ENCODE measurements around the gene PRPS1.

PRPS1 gene

DNA sequence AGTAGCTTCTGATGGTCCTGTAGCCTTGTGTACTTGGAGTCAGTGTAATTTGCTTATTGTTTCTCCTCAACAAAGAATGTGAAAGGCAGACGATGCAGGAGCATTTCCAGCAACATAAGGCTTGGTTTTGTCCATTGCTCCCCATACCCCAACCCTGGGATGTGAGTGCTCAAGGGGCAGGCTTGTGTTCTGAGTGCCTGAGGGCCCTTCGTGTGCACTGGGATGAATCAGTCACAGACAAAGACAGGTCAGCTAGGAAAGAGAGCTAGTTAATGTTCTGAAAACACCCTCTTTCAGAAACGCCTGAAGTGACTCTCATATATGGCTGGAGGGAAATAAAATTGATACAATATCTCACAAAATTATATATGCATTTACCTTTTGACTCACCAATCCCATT, 59.1 kb downstream of the PRPS1 start:
- Histone ChIP-seq H3K27me3 (ENCODE audit: low read depth, low read length) (no peaks in the 10 kb centered on the region), H3K9me3 (ENCODE audit: control insufficient read depth in 1 of 2, low read length in 2 of 2) (no peaks in the 10 kb centered on the region), H3K4me3 (ENCODE audit: low read depth in 1 of 2, low read length in 2 of 2) (no peak overlapping the region), H3K36me3 (ENCODE audit: control insufficient read depth in 1 of 2, insufficient read depth in 2 of 2, low read length in 2 of 2) (no peaks in the 10 kb centered on the region), H3K27ac (ENCODE audit: low read length) (no peak overlapping the region), H3K4me1 (ENCODE audit: control insufficient read depth in 1 of 2, insufficient read depth in 2 of 2, low read length in 2 of 2) (peaks cover 8 to 13% of the 10 kb centered on the region in 2 donors)

GRCh38 chrX:107691024-107691448, 62.7 kb downstream of the PRPS1 start:
- no peaks in the 10 kb centered on the region for H3K36me3 ChIP-seq (ENCODE audit: control insufficient read depth in 1 of 2, insufficient read depth in 2 of 2, low read length in 2 of 2)
- no peaks in the 10 kb centered on the region for H3K9me3 ChIP-seq (ENCODE audit: control insufficient read depth in 1 of 2, low read length in 2 of 2)
- no peaks in the 10 kb centered on the region for H3K27me3 ChIP-seq (ENCODE audit: low read depth, low read length)
- no peak overlapping the region for H3K27ac ChIP-seq (ENCODE audit: low read length)
- H3K4me1 ChIP-seq (ENCODE audit: control insufficient read depth in 1 of 2, insufficient read depth in 2 of 2, low read length in 2 of 2) = no peaks in the 10 kb centered on the region
- H3K4me3 ChIP-seq (ENCODE audit: low read depth in 1 of 2, low read length in 2 of 2) = no peak overlapping the region

DNA sequence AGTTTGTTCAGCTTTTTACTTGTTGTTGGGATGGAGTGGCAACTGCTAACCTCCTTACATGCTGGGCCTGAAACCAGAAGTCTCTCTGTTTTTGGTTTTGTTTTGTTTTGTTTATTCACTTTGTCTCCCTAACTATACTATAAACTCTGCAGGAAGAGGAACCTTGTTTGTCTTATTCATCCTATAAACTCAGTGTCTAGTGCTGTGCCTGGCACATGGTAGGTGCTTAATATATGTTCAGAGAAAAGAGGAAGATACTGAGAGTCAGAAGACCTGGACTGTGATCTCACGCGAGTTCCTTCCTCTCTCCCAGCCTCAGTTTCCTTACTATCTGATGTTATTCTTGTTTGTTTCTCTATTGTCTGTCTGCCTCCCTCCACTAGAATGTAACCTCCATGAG, 71.3 kb downstream of the PRPS1 start:
- H3K4me3 ChIP-seq (ENCODE audit: low read depth in 1 of 2, low read length in 2 of 2) = no peak overlapping the region
- H3K27ac ChIP-seq (ENCODE audit: low read length) = no peak overlapping the region
- H3K27me3 ChIP-seq (ENCODE audit: low read depth, low read length) = no peaks in the 10 kb centered on the region
- no peaks in the 10 kb centered on the region for H3K9me3 ChIP-seq (ENCODE audit: control insufficient read depth in 1 of 2, low read length in 2 of 2)
- no peaks in the 10 kb centered on the region for H3K36me3 ChIP-seq (ENCODE audit: control insufficient read depth in 1 of 2, insufficient read depth in 2 of 2, low read length in 2 of 2)
- no peaks in the 10 kb centered on the region for H3K4me1 ChIP-seq (ENCODE audit: control insufficient read depth in 1 of 2, insufficient read depth in 2 of 2, low read length in 2 of 2)

DNA sequence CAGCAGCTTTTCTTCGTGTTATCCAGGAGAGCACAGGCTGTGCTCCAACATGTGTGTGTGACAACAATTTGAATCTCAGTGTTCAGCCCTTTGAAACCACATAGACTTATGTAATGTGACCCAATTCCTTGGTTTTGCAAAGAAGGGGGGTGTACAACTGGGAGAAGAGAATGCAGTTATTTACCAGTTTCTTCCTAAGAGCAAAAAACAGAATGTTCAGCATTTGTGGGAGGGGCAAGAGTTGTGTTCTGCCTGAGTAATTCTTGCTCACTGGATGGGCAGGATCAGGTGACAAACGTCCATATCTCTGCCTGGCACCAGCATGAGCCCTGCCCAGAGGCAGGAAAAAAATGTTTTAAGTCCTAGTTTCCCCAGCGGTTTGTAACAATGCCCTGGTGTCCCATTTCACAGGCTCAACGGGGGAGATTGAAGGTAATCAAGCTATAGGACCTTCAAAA, 72.0 kb downstream of the PRPS1 start:
- Histone ChIP-seq H3K27me3 (ENCODE audit: low read depth, low read length) (no peaks in the 10 kb centered on the region), H3K9me3 (ENCODE audit: control insufficient read depth in 1 of 2, low read length in 2 of 2) (no peaks in the 10 kb centered on the region), H3K4me3 (ENCODE audit: low read depth in 1 of 2, low read length in 2 of 2) (no peak overlapping the region), H3K27ac (ENCODE audit: low read length) (no peak overlapping the region), H3K4me1 (ENCODE audit: control insufficient read depth in 1 of 2, insufficient read depth in 2 of 2, low read length in 2 of 2) (no peaks in the 10 kb centered on the region), H3K36me3 (ENCODE audit: control insufficient read depth in 1 of 2, insufficient read depth in 2 of 2, low read length in 2 of 2) (no peaks in the 10 kb centered on the region)
